Dedifferentiated amniotic fluid mesenchymal stem cell (primary cell): Measurements from ENCODE around the gene PRR13.
"Not testable (repeated sequence)": the region's sequence is repeated elsewhere in the genome, so short reads cannot be mapped to it uniquely, and the experiment has no call there.

Source experiments
- DNase-seq: peaks from one replicate; pipeline ENCODE4 v3.0.0-alpha.2; 2016; ENCODE audit errors: extremely low spot score

Gene PRR13

GRCh38 chr12:53441040-53441833 lies at the start of gene PRR13:
Gene PRR13 (plus strand): TSS chr12:53441734. CDS start chr12:53442715, 981 bp downstream.
- DNase-seq: peak; percentile 100

- DNase-seq: no peak
These were observed 41.6 kb upstream of the PRR13 start for GRCh38 chr12:53399896-53400295.

- not testable (repeated sequence) for DNase-seq
These were observed 39.2 kb upstream of the PRR13 start for GRCh38 chr12:53402351-53402750.

- DNase-seq: no peak
These were observed 38.7 kb upstream of the PRR13 start for GRCh38 chr12:53402871-53403270.

- no peak for DNase-seq
These were observed 30.6 kb upstream of the PRR13 start for GRCh38 chr12:53410951-53411350.

- no peak for DNase-seq
These were observed 27.9 kb upstream of the PRR13 start for GRCh38 chr12:53413485-53414204.

GRCh38 chr12:53414756-53415417 lies 26.6 kb upstream of the PRR13 start:
- no peak for DNase-seq

- not testable (repeated sequence) for DNase-seq
These were observed 25.7 kb upstream of the PRR13 start for GRCh38 chr12:53415752-53416389.

- not testable (repeated sequence) for DNase-seq
These were observed 24.2 kb upstream of the PRR13 start for GRCh38 chr12:53417291-53417816.

GRCh38 chr12:53418221-53418620 lies 23.3 kb upstream of the PRR13 start:
- DNase-seq: no peak

- DNase-seq: no peak
These were observed 21.8 kb upstream of the PRR13 start for GRCh38 chr12:53419756-53420155.

GRCh38 chr12:53422247-53422646 lies 19.3 kb upstream of the PRR13 start:
- DNase-seq: not testable (repeated sequence)

- no peak for DNase-seq
These were observed 17.9 kb upstream of the PRR13 start, which contains the start of gene AMHR2 for GRCh38 chr12:53423597-53423996. Gene AMHR2 (plus strand): TSS chr12:53423855. CDS start chr12:53423935, 80 bp downstream.

- DNase-seq: no peak
These were observed 16.7 kb upstream of the PRR13 start for GRCh38 chr12:53424626-53425514.

GRCh38 chr12:53425515-53426150 lies 15.9 kb upstream of the PRR13 start:
- no peak for DNase-seq

GRCh38 chr12:53427905-53428594 lies 13.5 kb upstream of the PRR13 start:
- DNase-seq: peak; percentile 42

GRCh38 chr12:53428741-53429140 lies 12.8 kb upstream of the PRR13 start:
- DNase-seq: no peak

GRCh38 chr12:53430116-53430515 lies 11.4 kb upstream of the PRR13 start:
- DNase-seq: no peak

- no peak for DNase-seq
These were observed 10.3 kb upstream of the PRR13 start for GRCh38 chr12:53431187-53431586.
